ENCODE measurements around the gene SIGLEC11. TPM values are rescaled to one million over a fixed set of nuclear protein-coding genes. Genes with fewer than 3 reads are reported as not detected.
"Not testable (repeated sequence)": the region's sequence is repeated elsewhere in the genome, so short reads cannot be mapped to it uniquely, and the experiment has no call there.

SIGLEC11 gene
- total and polyA plus RNA-seq, 12 donors, result 0.11 to 1.7 (median 0.42) TPM; not detected in 1

DNA sequence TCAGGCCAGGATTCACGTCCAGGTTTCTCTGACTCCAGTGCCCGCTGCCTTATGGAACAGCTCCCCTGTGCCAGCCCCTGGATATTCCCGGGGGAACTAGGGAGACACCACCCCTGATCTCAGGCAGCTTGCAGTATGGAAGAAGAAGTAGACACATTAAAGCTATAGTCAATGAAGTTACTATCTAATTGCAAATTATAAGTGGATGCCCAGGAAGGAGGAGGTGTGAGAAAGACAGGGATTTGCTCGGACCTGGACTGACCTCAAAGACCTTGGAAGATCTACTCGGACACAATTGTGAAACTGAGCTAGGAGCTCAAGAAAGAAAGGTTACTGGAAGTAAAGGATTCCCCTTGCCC lies 10.4 kb downstream of the SIGLEC11 start:
- Histone ChIP-seq H3K27me3 (peaks cover 0 to 14% (median 4%) of the 10 kb centered on the region in 7 donors), H3K4me3 (no peak overlapping the region), H3K9me3 (no peaks in the 10 kb centered on the region), H3K36me3 (no peaks in the 10 kb centered on the region), H3K4me1 (peaks cover 0 to 33% (median 17%) of the 10 kb centered on the region in 9 donors), H3K27ac (no peak overlapping the region)
- ATAC-seq, result no peak
- DNase-seq, result no peak
- intact Hi-C loops (cut with DNase I), result no loop called here
- TF ChIP-seq, protein P1, sequence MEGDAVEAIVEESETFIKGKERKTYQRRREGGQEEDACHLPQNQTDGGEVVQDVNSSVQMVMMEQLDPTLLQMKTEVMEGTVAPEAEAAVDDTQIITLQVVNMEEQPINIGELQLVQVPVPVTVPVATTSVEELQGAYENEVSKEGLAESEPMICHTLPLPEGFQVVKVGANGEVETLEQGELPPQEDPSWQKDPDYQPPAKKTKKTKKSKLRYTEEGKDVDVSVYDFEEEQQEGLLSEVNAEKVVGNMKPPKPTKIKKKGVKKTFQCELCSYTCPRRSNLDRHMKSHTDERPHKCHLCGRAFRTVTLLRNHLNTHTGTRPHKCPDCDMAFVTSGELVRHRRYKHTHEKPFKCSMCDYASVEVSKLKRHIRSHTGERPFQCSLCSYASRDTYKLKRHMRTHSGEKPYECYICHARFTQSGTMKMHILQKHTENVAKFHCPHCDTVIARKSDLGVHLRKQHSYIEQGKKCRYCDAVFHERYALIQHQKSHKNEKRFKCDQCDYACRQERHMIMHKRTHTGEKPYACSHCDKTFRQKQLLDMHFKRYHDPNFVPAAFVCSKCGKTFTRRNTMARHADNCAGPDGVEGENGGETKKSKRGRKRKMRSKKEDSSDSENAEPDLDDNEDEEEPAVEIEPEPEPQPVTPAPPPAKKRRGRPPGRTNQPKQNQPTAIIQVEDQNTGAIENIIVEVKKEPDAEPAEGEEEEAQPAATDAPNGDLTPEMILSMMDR (IDR thresholded peaks at IDR 0.05), result no peak
- WGBS, 2 donors, result 90 to 92% methylated on average over 5 of the region's 5 CpGs

DNA sequence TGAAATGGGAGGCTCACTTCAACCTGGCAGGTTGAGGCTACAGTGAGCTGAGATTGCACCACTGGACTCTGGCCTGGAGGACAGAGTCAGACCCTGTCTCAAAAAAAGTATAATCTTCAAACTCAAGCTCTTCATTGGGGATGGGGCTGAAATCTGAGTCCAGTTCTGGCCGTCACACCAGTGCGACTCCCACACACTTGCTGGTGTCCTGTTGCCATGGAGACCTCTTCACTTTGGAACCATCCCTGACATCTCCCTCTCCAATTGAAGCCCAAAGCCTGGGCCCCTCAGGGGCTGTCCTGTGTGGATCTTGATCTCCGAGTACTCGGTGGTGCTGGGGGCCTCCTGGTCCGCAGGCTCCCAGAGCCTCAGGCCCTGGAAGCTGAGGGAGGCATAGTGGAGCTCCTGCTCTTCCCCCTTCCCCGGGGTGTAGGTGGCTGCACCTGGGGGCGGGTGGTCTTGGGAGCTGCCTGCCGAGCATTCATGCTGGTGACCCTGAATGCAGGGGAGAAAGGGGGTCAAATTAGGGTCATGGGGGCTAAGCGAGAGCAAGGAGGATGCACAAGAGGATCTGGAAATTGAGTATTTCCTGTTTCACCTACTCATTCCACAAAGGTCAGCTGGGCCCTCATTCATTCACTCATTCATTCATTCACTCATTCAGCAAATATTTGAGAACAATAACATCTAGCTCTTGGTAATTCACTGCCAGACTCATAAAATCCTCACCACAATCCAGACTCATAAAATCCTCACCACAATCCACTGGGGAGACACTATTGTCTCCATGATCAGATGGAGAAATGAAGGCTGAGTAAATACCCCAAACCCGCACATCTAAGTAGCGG lies 11.0 kb downstream of the SIGLEC11 start:
- Histone ChIP-seq H3K4me1 (peaks cover 0 to 29% (median 14%) of the 10 kb centered on the region in 9 donors), H3K27ac (no peak overlapping the region), H3K27me3 (peaks cover 0 to 14% (median 4%) of the 10 kb centered on the region in 7 donors), H3K36me3 (no peaks in the 10 kb centered on the region), H3K4me3 (no peak overlapping the region), H3K9me3 (no peaks in the 10 kb centered on the region)
- intact Hi-C loops (cut with DNase I), result no loop called here
- ATAC-seq, result no peak
- WGBS, 2 donors, result 72 to 74% methylated on average over 11 of the region's 11 CpGs
- no peak for DNase-seq
- TF ChIP-seq, protein P1 (IDR thresholded peaks at IDR 0.05), result no peak

DNA sequence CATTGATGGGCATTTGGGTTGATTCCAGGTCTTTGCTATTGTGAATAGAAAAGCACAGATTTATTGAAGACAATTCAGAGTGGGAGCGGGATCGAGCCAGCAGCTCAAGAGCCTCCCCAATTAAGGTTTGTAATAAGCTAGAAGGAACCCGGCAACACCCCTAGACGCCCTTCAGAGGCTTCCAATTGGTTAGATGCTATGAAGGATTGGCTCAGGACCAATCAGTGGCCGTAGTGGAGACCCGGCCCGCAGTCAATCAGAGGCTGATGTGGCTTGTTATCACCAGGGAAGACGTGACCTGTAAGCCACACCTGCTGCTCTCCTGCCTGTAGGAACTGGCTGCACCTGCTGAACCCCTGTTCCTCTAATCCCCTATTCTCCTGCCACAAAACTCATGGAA lies 14.6 kb downstream of the SIGLEC11 start:
- no peaks in the 10 kb centered on the region for H3K36me3 ChIP-seq
- peaks cover 0 to 13% (median 4%) of the 10 kb centered on the region in 7 donors for H3K27me3 ChIP-seq
- peaks cover 0 to 8% (median 0%) of the 10 kb centered on the region in 9 donors for H3K4me1 ChIP-seq
- intact Hi-C loops (cut with DNase I), result no loop called here
- H3K27ac ChIP-seq, result no peak overlapping the region
- H3K4me3 ChIP-seq, result no peak overlapping the region
- 84 to 85% methylated on average over 8 of the region's 8 CpGs for WGBS, 2 donors
- ATAC-seq (no peak), DNase-seq (no peak)
- no peaks in the 10 kb centered on the region for H3K9me3 ChIP-seq
- TF ChIP-seq, protein P1 (IDR thresholded peaks at IDR 0.05), result no peak

DNA sequence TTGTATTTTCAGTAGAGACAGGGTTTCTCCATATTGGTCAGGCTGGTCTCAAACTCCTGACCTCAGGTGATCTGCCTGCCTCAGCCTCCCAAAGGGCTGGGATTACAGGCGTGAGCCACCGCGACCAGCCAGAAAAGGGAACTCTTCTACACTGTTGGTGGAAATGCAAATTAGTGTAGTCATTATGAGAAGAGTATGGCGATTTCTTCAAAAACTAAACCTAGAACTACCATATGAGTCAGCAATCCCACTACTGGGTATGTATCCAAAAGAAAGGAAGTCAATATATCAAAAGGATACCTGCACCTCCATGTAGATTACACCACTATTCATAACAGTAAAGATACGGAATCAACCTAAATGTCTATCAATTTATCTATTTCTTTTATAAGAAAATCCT lies 16.4 kb downstream of the SIGLEC11 start:
- intact Hi-C loops (cut with DNase I); H3K27ac ChIP-seq; H3K36me3 ChIP-seq; ATAC-seq; H3K9me3 ChIP-seq; H3K4me1 ChIP-seq; H3K4me3 ChIP-seq; DNase-seq: not testable (repeated sequence)
- peaks cover 0 to 10% (median 4%) of the 10 kb centered on the region in 7 donors for H3K27me3 ChIP-seq
- WGBS, 2 donors, result 86 to 92% methylated on average over 5 of the region's 5 CpGs

DNA sequence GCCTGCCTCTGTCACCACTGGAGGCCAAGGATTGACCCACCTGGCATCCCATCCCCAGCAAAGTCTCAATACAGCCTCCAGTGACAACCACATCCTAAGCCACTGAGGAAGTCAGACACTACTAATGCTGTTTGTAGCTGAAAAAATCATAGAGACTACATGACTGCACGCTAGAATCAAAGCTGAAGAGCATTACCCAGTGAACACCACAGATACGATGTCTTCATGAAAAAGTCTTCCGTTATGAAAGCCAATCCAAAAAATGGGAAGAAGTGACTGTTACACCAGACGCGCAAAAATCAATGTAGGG lies 20.5 kb downstream of the SIGLEC11 start:
- no peak for DNase-seq
- intact Hi-C loops (cut with DNase I), result no loop called here
- Histone ChIP-seq H3K4me3 (no peak overlapping the region), H3K4me1 (peaks cover 0 to 20% (median 7%) of the 10 kb centered on the region in 9 donors), H3K9me3 (no peaks in the 10 kb centered on the region), H3K27ac (no peak overlapping the region), H3K27me3 (peaks cover 0 to 3% (median 0%) of the 10 kb centered on the region in 7 donors), H3K36me3 (no peaks in the 10 kb centered on the region)
- TF ChIP-seq, protein P1 (IDR thresholded peaks at IDR 0.05), result no peak
- ATAC-seq, result no peak
- WGBS, 2 donors, result 91 to 94% methylated on average over 5 of the region's 5 CpGs

All from heart right ventricle (tissue), 16 donors.